GM10248 (cell line): ENCODE data around the gene ZFAND2A.

Experiments used
- CTCF ChIA-PET: fragments of 300-600 bp; sonication (Branson Sonifier 250); formaldehyde crosslinking; extraction: SDS; loops from one replicate; lab custom pipeline; 2021; ENCODE audit warnings: antibody characterized with exemption; lab: Yijun Ruan, JAX
- POLR2A ChIA-PET: fragments of 350-650 bp; sonication (Branson Sonifier 250); formaldehyde crosslinking; extraction: SDS; loops from one replicate; lab custom pipeline; 2020; ENCODE audit warnings: antibody characterized with exemption; lab: Yijun Ruan, JAX
- DNase-seq: peaks from one replicate; pipeline ENCODE4 v3.0.0; 2012; ENCODE audit errors: extremely low spot score
- TF ChIP-seq, protein P1 (sequence below): IDR thresholded peaks from 2 replicates; pipeline ENCODE4 v1.5.1; 2012; ENCODE audit warnings: mild to moderate bottlenecking, low read depth; ENCODE audit errors: extremely low read depth, missing control alignments, control extremely low read depth

ZFAND2A gene

DNA sequence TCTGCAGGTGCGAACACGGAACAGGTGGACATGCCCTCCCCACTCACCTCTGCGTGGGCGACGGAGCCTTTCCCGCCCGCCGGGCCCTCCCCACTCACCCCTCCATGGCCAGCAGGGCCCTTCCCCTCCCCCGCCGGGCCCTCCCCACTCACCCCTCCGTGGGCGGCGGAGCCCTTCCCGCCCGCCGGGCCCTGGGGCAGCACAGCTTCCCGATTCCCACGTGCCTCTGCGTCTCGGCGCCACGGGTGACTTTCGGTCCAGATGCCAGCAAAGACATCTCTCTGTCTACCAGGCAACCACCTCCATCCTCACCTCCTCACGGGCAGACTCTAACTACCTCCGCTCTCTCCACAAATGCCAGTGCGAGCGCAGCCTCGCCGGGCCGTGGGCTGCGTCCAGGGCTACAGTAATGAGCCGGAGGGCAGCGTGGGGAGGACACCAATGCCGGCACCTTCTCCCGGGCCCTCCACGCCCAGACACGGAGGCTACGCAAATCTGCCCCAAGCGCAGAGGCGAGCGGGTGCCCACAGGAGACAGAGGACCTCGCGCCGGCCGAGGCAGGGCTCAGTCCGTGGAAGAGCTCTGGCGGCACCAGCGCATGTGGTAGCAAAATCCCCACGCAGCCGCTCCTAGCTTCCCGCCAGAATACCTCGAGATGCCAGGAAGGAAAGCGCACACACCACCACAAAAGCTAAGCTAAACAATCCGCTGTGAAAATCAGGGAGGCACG, 50.2 kb downstream of the ZFAND2A start:
- DNase-seq, result no peak
- CTCF ChIA-PET, result interaction anchor here (0.9 to 2.1 kb wide), 2 partner anchors 66 to 117 kb away, joined by 3 to 8 read pairs; no protein-coding TSS in a partner anchor
- POLR2A ChIA-PET, result no interaction called here
- TF ChIP-seq, protein P1, sequence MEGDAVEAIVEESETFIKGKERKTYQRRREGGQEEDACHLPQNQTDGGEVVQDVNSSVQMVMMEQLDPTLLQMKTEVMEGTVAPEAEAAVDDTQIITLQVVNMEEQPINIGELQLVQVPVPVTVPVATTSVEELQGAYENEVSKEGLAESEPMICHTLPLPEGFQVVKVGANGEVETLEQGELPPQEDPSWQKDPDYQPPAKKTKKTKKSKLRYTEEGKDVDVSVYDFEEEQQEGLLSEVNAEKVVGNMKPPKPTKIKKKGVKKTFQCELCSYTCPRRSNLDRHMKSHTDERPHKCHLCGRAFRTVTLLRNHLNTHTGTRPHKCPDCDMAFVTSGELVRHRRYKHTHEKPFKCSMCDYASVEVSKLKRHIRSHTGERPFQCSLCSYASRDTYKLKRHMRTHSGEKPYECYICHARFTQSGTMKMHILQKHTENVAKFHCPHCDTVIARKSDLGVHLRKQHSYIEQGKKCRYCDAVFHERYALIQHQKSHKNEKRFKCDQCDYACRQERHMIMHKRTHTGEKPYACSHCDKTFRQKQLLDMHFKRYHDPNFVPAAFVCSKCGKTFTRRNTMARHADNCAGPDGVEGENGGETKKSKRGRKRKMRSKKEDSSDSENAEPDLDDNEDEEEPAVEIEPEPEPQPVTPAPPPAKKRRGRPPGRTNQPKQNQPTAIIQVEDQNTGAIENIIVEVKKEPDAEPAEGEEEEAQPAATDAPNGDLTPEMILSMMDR, result no peak

DNA sequence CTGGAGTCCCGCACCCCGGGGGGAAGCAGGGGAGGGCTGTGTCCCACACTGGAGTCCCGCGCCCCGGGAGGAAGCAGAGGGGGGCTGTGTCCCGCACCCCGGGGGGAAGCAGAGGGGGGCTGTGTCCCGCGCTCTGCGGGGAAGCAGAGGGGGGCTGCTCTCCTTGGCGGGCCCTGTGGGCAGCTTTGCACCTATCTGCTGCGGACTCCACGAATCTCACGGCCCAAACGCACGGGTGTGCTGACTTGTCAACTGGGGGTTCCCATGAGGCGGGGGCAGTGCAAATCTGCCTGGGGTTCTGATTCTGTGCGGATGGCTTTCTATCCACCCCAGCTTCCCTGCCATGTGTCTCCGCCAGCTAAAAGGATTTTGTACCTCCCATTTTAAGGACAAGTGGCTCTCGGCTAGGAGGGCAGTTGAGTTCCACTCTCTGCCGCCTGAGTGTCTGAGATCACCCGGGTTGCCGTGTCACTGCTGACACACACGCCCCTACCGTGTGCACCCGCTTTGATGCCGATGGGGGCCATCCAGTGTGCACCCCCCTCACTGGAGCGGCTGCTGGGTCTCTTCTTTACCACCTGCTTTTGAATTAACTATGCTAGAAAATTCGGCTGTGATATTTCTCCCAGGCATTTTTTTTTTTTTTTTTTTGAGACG, 51.6 kb downstream of the ZFAND2A start:
- CTCF ChIA-PET, result interaction anchor here (0.7 to 1.2 kb wide), 2 partner anchors 12 to 17 kb away, joined by 3 read pairs; no protein-coding TSS in a partner anchor
- POLR2A ChIA-PET, result no interaction called here
- no peak for DNase-seq
- TF ChIP-seq, protein P1, result no peak

DNA sequence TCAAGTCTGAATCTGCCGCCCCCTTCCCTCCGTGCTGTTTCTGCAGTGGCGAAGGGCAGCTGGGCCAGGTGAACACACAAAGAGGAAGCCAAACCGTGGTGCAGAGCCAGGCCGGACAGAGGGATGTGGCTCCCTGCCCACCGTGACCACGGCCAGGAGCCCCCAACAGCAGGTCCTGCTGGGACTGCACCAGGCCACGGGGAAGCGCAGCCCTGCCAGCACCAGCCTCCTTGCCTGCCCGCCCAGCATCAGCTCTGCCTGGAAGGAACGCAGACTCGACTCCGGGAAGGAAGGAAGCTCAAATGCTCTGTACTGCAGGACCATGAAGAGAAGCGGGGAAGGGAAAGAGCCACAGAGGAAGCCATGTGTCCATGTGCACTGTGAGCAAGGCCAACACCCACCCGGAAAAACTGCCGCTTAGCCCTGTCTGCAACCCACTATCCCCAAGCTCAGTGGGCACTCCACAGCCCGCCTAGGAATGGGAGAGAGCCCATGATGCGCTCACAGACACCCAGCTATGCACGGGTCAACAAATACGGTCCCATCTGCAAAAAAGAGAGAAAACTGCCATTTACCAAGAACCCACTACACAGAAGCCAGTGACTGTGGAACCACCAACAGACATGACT, 53.1 kb downstream of the ZFAND2A start:
- DNase-seq, result no peak
- ChIA-PET CTCF (interaction anchor here (0.9 to 9.4 kb wide), 3 partner anchors 20 to 113 kb away, joined by 3 to 73 read pairs (median 3); partner anchors contain the start of genes GPER1 and GPR146), POLR2A (no interaction called here)
- TF ChIP-seq, protein P1, result no peak

DNA sequence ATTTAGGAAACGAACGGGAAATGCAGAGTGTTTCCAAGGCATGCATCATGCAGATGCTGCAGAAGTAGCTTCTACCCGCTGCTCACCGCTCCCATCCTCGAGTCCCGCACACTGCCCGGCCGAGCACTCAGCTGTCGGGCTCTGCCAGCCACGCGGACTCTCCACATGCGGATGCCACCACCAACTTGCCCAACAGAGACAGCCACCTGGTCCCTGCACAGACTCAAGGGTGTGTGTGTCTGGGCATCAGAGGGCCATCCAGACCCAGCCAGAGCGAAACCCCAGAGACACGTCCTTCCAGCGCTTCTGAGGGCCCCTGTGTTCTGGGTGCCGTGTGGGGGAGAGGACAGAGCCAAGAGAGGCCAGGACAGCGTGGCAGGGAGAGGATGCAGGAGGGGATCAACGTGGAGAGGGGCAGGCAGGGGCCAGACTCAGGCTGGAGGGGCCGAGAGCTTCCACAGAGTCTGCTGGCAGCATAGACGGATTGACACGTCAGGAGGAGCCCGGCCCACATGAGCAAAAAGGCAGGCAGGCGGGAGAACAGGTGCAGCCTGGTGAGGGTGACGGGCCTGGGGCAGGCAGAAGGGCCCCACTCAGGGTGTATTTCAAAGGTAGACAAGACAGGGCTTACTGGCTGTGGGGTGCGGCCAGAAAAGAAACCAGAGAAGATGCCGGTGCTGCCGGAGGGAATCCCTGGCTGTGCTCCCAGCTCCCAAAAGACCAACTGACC, 53.8 kb downstream of the ZFAND2A start:
- TF ChIP-seq, protein P1, result no peak
- ChIA-PET POLR2A (no interaction called here), CTCF (interaction anchor here (1.0 to 9.4 kb wide), 2 partner anchors 19 to 62 kb away, joined by 3 to 73 read pairs; partner anchors contain the start of genes GPER1 and GPR146)
- DNase-seq, result no peak

DNA sequence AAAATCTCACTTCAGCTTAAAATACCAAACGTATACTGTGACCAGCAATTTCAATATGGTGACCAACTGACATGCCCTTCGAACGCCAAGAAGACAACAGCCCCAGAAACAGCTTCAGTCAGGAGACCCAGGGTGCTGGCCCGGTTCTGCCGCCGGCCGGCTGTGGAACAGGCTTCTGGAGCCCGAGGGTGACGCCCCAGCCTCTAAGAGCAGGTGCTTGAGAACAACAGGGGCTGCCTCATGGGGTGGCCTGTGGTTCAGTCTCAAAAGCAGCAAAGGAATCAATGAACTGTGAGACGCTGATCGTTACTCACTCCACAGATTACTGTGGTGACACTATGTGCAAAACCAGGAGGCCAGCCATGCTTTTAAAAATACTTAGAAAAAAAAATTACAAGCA, 54.8 kb downstream of the ZFAND2A start:
- POLR2A ChIA-PET, result no interaction called here
- peak; percentile 78 for DNase-seq
- TF ChIP-seq, protein P1, result no peak
- CTCF ChIA-PET, result interaction anchor here (1.0 to 9.4 kb wide), 6 partner anchors 18 to 71 kb away, joined by 3 to 73 read pairs (median 8); partner anchors contain the start of gene GPER1
